Retinal pigment epithelial cell (primary cell): ENCODE results near the gene AIFM2.

Experiments
- DNase-seq: peaks from one replicate; pipeline ENCODE4 v3.0.0-alpha.2; 2010; ENCODE audit warnings: low read depth
- H3K4me3 ChIP-seq: 2 replicates; pipeline ENCODE4 v1.5.1; 2011; ENCODE audit warnings: mild to moderate bottlenecking, low read length, control low read depth, moderate library complexity
- TF ChIP-seq, protein P1 (sequence below): conservative IDR thresholded peaks from 2 replicates; pipeline ENCODE4 v1.5.1; 2011; ENCODE audit warnings: low read depth, low read length, control low read depth, inconsistent platforms

Gene AIFM2

DNA sequence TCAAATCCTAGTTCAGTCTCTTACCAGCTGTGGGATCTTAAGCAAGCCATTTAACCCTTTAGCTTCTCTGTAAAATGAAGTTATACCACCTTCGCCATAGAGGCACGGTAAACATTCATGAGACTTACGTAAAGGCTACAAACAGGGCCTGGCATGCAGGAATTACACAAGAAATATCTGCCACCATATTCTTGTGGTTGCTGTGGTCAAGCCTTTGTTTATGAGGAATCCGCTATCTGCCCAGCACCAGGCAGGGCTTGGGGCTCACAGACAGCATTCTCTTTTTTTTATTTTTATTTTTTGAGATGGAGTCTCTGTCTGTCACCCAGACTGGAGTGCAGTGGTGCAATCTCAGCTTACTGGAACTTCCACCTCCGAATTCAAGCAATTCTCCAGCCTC lies 9.9 kb downstream of the AIFM2 start:
- TF ChIP-seq, protein P1, sequence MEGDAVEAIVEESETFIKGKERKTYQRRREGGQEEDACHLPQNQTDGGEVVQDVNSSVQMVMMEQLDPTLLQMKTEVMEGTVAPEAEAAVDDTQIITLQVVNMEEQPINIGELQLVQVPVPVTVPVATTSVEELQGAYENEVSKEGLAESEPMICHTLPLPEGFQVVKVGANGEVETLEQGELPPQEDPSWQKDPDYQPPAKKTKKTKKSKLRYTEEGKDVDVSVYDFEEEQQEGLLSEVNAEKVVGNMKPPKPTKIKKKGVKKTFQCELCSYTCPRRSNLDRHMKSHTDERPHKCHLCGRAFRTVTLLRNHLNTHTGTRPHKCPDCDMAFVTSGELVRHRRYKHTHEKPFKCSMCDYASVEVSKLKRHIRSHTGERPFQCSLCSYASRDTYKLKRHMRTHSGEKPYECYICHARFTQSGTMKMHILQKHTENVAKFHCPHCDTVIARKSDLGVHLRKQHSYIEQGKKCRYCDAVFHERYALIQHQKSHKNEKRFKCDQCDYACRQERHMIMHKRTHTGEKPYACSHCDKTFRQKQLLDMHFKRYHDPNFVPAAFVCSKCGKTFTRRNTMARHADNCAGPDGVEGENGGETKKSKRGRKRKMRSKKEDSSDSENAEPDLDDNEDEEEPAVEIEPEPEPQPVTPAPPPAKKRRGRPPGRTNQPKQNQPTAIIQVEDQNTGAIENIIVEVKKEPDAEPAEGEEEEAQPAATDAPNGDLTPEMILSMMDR, result no peak
- DNase-seq, result no peak
- H3K4me3 ChIP-seq, result no peak overlapping the region

DNA sequence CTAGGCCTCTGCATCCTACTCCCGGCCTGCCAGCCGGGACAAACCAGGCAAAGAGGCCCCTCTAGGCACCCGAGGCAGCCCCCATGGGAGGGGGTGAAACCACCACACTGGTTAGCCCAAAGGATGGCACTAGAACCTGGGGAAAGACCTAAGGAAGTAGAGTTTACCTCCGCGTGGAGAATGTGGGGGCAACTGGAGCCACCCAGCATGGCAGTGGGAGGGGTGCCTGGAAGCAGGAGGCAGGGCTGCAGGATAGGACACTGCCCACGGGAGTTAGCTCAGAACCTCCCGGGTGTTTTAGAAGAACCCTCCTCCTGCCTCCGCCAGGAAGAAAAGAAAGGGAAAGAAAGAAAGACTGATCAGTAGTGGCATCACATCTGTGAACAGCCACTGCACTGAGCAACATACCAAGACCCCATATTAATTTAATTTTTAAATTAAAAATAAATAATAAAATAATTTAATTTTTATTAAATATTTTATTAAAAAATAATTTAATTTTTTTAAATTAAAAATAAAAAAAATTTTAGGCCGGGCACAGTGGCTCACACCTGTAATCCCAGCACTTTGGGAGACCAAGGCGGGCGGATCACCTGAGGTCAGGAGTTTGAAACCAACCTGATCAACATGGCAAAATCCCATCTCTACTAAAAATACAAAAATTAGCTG lies 11.2 kb downstream of the AIFM2 start:
- TF ChIP-seq, protein P1, result no peak
- no peak overlapping the region for H3K4me3 ChIP-seq
- DNase-seq, result no peak

DNA sequence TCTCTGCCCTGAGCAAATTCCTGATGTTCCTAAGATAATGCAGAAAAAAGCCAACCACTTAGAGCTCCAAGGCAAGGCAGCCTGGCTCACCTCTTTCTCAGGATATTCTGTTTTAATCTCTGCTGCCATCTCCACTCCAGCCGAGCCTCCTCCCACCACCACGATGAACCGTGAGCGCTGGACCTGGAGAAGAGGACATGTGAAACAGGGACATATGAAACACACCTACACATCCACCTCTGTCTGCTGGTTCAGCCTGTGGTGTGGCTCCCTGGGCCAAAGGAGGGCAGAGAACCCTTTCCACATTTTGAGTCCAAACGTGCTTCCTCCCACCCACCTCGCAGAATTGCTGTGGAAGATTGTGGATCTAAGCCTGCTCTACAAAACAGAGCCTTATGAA lies 12.2 kb downstream of the AIFM2 start:
- no peak for DNase-seq
- no peak overlapping the region for H3K4me3 ChIP-seq
- TF ChIP-seq, protein P1, result no peak

DNA sequence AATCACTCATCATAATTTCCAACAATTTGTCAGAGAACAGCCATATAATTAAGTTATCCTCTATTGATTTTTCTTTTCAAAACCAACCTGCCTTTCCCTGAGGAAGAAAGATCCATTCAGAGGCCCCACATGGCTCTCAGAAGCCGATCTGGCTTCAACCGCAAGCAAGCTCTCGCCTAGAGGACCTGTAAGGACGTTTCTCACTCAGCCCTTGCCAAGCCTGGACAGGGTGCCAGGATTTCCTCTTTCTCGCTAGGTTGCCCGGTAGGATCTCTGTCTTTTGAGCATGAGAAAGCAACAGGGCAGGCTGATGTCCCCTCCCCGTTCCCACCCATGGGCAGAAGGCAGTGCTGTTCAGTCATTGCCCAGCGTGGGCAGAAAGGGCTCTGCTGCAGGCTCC lies 13.0 kb downstream of the AIFM2 start:
- no peak overlapping the region for H3K4me3 ChIP-seq
- TF ChIP-seq, protein P1, result no peak
- DNase-seq, result no peak

DNA sequence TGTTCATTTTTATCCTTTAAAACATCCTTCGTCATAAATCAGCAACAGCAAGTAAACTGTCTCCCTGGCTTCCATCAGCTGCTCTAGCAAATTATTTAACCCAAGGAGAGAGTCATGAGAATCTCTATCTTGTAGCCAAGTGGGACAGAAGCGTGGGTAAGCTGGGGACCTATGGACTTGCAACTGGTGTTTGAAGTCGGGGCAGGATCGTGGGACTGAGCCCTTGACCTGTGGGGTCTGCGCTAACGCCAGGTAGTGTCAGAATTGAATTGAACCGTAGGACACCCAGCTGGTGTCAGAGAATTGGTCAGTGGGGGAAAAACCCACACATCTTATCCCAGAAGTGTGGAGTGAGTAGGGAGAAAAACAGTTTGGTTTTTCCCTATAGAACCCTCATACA lies 13.4 kb downstream of the AIFM2 start:
- H3K4me3 ChIP-seq, result no peak overlapping the region
- TF ChIP-seq, protein P1, result no peak
- DNase-seq, result no peak

DNA sequence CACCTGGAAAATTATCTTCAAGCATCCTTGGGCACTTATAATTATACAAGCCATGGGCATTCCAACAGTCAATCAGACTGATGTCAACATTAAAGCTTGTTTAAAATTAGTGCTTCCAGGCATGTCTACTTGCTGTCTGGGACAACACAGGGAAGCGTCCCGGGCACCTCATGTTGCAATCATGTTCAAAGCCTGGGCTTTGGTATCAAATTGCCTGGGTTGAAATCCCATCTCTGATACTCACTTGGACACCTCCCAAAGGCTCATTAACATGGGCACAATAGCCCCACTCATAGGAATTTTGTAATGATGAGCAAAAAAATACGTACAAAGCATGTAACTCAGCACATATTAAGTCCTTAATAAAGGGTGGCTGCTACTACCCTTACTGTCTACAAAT lies 14.4 kb downstream of the AIFM2 start:
- no peak overlapping the region for H3K4me3 ChIP-seq
- TF ChIP-seq, protein P1, result no peak
- no peak for DNase-seq

DNA sequence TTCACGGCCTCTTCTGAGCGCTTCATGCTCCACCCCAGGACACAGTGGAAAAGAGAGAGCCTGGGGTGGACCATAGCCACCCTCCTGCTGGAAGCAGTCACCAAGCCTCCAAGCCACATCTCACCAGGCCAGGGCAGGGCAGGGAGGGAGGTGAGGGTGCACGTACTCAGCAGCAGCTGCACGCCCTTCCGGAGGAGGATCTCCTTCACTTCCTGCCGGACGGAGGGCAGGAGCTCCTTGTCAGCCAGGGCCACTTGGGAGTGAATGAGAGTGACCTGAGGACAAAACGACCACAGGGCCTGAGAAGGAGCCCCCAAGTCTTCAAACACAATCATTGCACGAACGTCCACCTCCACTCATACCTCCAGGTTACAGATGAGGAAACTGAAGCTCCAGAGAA lies 15.0 kb downstream of the AIFM2 start:
- H3K4me3 ChIP-seq, result no peak overlapping the region
- DNase-seq, result no peak
- TF ChIP-seq, protein P1, result no peak
